C4-2B (cell line): ENCODE data around the gene DNAJA2.

ENCODE experiments used
- H3K27ac ChIP-seq: fragments of 450-650 bp; 2 replicates; pipeline ENCODE4 v1.5.1; 2017
- ZFX ChIP-seq: fragments of 450-650 bp; IDR thresholded peaks from 2 replicates; pipeline ENCODE4 v1.6.1; 2017
- TF ChIP-seq, protein P1 (sequence below): fragments of 450-650 bp; conservative IDR thresholded peaks from 2 replicates; pipeline ENCODE4 v1.5.1; 2017; ENCODE audit warnings: mild to moderate bottlenecking

The DNAJA2 gene

DNA sequence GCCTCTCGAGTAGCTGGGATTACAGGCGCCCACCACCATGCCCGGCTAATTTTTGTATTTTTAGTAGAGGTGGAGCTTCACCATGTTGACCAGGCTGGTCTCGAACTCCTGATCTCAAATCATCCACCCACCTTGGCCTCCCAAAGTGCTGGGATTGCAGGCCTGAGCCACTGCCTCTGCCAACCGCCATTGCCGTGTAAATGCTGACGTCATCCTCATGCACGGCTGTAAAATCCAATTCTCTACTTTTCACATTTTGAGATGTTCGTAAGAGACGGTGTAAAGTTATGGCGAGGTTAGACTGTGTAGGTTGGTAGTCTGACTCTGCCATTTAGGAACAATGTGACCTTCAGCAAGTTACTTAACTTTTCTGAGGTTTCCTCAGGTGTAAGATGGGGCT, 1.7 kb upstream of the DNAJA2 start:
- peak overlapping the region; percentile 94 for H3K27ac ChIP-seq
- TF ChIP-seq, protein P1, sequence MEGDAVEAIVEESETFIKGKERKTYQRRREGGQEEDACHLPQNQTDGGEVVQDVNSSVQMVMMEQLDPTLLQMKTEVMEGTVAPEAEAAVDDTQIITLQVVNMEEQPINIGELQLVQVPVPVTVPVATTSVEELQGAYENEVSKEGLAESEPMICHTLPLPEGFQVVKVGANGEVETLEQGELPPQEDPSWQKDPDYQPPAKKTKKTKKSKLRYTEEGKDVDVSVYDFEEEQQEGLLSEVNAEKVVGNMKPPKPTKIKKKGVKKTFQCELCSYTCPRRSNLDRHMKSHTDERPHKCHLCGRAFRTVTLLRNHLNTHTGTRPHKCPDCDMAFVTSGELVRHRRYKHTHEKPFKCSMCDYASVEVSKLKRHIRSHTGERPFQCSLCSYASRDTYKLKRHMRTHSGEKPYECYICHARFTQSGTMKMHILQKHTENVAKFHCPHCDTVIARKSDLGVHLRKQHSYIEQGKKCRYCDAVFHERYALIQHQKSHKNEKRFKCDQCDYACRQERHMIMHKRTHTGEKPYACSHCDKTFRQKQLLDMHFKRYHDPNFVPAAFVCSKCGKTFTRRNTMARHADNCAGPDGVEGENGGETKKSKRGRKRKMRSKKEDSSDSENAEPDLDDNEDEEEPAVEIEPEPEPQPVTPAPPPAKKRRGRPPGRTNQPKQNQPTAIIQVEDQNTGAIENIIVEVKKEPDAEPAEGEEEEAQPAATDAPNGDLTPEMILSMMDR: no peak
- TF ChIP-seq ZFX: no peak

DNA sequence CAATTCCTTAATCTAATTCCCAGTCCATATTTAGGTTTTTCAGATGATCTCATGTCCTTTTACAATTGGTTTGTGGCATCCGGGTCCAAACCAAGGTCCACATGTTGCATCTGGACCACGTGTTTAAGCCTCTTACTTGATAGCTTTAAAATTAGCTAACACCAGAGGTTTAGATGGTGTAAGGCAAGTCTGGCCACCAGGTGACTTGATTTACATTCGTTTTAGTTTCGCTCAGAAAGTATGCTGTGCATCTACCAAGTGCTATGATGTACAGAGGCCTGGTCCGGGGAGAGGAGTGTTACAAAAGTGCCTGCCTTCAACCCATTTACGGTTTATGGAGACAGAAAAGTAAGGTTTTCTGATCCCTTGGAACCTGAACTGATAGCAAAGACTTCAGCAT, 878 bp upstream of the DNAJA2 start:
- H3K27ac ChIP-seq: peak overlapping the region; percentile 94
- TF ChIP-seq, protein P1: no peak
- TF ChIP-seq ZFX: no peak

DNA sequence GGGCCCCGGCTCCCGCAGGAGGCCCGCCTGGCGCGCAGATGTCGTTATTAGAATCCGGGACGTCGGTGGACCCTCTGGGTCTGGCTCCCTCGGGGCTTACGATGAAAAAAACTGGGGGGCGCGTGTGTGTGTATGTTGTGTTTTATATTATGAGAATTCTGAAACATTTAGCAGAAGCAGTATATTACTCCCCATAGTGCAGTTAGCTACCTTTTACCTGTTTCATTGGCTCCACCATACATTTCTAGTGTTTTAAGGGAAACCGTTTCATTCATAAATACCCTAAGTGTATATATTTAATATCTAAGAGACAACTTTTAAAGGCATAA, 486 bp upstream of the DNAJA2 start:
- TF ChIP-seq, protein P1: no peak
- H3K27ac ChIP-seq: peak overlapping the region; percentile 94

DNA sequence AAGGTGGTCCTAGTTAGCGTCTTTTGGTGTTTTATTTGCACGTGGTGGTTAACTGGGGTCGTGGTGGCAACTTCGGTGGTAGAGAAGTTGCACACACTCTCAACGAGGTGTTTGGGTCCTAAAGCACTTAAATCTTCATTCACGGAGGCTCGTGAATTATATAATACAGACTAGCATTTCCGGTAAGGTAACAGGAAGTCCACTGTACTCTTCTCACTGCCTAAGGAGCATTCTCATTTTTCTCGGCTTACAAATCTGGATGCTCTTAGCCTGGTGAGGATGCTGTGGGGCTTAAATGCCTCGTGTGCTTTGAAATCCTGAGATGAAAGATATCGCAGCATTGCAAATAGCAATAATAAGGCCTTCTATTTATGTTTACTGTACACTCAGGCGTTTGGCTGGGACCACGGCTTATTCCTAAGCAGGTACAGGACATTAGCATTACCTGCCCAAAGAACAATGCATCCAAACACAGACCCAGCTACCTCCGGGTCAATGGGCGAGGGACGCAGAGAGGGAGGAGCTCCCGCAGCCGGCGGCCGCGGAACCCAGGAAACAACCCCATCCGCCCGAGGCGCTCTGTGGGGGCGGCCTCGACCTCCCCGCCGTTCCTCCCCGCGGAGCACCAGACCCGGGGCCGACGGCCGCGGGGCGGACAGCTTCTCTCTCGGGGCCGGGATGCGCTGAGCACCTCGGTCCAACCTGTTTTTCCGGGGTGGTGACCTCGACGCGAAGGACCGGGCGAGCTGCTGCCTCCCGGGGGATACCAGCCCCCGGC, 856 bp downstream of the DNAJA2 start:
- peak overlapping the region; percentile 94 for H3K27ac ChIP-seq
- TF ChIP-seq, protein P1: no peak
- no peak for TF ChIP-seq ZFX

DNA sequence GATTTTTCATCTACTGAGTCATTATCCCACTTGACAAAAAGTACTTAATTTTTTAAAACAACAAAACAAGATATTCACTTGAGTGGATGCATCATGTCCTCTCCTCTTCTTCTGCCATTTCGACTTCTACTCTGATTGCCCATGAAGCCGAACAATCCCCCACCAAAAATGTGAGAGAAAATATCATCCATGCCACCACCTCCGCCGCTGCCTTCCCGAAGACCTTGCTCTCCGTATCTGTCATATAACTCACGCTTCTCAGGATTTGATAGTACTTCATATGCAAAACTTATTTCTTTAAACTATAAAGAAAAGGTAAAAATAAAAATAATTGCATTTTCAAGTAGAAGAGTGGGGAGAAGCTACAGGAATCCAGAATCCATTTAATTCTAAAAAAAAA, 2.2 kb downstream of the DNAJA2 start:
- TF ChIP-seq ZFX: no peak
- TF ChIP-seq, protein P1: no peak
- no peak overlapping the region for H3K27ac ChIP-seq

DNA sequence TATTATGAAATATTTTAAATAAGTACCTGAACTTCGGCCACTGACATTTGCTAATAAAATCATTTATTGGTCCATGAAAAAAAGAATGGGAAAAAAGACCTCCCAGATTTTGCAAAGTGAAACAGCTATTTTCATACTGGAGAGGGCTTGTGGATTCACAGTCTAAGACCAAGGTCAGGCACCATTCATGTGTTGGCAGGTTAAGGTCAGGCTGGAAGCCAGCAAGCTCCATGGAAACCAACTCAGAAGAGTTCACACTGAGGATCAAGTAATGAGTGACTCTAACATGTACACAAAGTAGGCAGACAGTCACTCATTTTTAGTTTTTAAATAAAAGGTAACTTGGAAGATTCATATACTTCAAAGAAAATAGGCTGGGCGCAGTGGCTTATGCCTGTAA, 3.4 kb downstream of the DNAJA2 start:
- H3K27ac ChIP-seq: no peak overlapping the region
- TF ChIP-seq ZFX: no peak
- TF ChIP-seq, protein P1: no peak

DNA sequence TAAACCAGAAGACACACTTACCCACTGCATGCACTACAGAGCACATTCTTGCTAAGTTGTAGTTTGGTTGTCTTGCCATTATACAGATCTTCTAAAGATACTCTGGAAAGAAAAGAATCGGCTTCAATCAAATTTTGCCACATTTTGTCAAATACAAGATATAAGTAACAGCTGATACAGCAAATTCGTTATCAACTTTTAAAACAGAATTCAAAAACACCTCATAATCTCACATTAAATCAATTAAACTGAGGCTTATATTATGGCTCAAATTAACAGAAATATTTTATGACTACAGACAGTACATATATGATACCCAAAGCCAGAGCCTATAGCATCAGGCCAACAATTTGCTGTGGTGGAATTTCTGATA, 5.4 kb downstream of the DNAJA2 start:
- TF ChIP-seq, protein P1: no peak
- TF ChIP-seq ZFX: no peak
- H3K27ac ChIP-seq: no peak overlapping the region
